HG02840 (cell line): ENCODE results near the gene SIGLEC11.
"Not testable (repeated sequence)": the region's sequence is repeated elsewhere in the genome, so short reads cannot be mapped to it uniquely, and the experiment has no call there.

Experiments
- ATAC-seq: cut with Tn5 transposase; IDR thresholded peaks from one replicate; pipeline ENCODE4 v1.9.1; 2021; ENCODE audit warnings: mild to moderate bottlenecking, moderate library complexity, moderate number of reproducible peaks; ENCODE audit not compliant: unreplicated experiment, low FRiP score

Gene SIGLEC11

DNA sequence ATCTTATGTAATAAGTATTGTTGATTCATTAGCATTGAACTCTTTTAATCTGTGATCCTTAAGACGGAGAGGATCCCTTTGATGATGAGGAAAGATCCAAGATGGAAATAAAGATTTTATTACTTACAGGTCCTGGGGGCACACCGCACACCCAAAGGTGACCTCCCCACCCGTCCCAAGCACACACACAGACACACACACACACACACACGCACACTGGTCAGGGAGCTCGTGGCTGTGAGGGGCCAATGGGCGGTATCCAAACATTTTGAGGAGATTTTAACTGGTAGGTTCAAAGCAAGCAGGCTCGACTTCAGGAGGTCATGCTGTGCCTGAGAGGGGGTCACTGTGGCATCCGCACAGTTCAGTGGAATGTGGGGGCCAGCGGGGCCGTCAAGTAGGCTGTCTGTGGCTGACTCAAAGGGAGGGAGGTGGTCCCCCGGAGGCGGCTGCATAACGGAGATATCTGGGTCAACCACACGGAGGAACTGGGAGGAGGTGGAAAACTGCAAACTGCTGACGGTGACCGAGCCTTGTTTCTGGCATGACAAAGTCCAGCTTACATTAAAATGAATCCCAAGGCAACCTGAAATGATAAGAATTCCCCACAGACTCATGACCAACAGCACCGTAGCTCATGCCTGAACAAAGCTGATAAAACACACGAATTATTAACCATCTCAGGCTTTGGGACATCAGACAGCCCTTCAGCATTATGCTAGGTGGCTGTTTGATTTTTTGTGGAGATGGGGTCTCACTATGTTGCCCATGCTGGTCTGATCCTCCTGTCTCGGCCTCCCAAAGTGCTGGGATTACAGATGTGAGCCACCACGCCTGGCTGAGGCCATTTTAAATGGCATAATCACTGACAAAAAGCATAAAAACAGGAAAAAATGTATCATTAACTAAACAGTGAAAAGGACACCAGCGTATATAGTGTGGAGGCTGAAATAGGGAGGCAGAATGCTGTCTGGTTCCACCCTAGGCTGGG is 20.9 kb upstream of the SIGLEC11 start:
- no peak for ATAC-seq

DNA sequence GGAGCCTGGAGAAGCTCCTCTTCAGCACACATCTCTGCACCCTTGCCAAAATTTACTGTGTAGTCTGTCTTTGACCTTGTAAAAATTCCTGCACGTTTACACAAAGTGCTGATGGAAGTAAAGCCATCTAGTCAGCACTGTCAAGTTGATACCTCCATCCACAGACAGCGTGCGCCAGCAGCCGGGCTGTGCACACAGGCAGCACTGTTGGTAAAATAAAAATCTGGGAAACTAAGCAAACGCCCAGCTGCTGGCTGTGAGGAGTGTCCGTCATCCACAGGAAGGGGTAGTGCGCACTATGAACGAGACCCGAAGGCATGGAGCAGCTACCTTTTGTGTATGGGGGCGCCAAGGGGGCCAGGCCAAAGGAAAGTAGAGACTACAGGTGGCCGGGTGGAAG is 17.4 kb upstream of the SIGLEC11 start:
- no peak for ATAC-seq

DNA sequence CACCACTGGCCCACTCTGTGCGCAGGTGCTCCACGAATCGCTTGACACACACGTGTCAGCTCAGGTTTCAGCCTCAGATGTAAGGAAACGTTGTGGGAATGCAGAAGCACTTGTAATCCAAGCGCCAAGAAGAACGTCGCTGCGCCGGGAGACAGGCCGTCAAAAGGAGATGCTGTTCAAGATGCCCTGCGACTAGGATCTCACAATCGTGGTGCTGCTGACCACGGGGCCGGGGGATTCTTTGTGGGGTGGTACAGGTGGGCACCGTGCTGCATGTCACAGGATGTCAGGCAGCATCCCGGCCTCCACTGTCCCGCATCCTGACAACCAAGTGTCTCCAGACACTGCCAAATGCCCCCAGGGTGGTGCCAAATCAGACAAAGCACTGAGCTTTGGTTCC is 16.9 kb upstream of the SIGLEC11 start:
- ATAC-seq = no peak

DNA sequence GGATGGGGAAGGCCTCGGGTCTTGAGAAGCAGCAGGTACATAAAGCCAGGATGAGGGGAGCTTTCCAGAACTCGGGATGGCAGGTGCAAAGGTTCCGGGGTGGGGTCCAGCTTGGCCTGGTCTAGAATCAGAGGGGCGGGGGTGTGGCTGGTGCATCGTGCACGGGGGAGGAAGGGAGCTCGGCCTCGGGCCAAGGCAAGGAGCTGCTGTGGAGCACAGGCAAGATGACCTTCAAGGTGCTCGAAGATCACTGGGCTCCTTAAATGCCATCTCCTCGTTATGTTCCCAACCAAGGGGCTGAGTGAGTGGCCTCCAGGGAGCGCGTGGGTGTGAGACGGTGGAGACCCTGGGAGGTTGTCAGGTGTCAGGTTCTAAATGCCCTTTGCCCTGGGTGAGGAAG is 16.1 kb upstream of the SIGLEC11 start:
- ATAC-seq = no peak

DNA sequence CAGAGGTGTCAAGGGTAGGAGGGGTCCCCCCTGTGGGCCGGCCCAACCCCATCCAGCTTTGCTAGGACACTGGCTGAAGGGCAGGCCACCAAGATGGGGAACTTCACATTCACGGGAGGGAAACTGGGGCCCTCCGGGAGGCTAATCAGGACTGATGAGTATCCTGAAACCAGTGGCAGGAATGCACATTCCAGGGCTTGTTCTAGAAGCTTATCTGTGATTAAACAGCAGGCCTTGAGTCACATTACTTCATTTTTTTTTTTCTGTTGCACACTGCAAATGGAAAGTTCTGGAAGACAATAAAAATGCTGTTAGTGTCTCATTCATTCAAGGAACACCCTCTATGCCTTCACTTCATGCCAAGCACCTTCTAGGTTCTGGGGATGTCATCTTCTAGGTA is 15.5 kb upstream of the SIGLEC11 start:
- no peak for ATAC-seq

DNA sequence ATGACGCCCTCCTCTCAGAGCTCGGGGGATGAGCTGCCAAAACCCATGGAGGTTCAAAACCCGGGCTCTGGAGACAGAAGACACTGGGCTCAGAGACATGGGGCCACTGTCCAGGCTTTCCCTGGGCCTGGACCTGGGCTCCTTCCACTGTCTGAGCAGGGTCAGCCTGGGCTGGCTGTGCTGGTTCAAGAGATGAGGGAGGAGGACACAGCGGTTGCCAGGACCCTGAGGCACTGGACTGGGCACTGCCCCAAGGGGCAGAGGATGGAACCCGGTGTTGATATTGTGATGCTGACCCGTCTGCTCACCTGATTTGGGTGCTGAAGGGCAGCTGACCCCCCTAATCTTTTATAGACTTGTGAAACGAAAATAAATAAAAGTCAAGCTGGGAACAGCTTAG is 14.1 kb upstream of the SIGLEC11 start:
- ATAC-seq = no peak

DNA sequence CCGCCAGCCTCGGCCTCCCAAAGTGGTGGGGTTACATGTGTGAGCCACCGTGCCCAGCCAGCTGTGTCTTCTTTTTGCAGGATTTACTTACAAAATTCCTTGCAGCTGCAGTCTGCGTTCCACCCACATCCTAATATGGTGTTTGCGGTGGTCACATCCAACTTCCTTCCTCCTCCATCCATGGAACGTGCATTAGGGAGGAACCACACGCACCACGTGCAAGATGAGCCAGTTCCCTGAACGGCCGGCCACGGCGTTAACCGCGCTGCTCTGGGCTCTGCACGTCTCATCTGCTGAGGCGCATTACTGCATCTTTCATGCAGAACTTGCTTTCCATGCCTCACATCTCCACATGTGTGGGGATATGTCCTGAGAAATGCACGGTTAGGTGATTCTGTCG is 13.0 kb upstream of the SIGLEC11 start:
- ATAC-seq = no peak

DNA sequence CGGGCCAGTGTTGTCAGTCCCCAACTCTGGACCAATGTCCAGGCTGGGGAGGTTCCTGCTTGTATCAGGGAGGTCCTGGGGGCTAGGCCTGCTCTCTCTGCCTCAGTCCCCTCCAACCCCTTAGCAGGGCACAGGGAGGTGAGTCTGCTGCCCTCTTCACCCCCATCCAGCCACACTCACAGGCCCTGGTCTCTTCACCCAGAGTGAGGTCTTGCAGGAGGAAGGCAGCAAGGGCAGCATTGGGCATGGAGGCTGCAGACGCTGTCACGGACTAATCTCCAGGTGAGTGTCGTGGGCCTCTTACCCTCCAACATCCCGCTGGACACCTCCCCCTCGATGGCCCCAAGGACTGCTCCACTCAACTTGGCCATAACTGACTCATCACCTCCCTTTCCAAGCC is 11.9 kb upstream of the SIGLEC11 start:
- ATAC-seq = no peak

DNA sequence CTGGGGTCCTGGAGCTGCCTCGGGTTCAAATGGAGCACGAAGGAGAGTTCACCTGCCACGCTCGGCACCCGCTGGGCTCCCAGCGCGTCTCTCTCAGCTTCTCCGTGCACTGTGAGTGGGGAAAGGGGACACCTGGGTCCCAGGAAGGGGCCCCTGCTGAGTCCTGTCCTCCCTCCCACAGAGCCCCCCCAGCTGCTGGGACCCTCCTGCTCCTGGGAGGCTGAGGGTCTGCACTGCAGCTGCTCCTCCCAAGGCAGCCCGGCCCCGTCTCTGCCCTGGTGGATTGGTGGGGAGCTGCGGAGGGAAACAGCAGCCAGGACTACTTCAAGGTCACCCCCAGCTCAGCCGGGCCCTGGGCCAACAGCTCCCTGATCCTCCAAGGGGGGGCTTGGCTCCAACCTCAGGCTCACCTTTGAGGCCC is 11.0 kb upstream of the SIGLEC11 start:
- ATAC-seq = no peak

DNA sequence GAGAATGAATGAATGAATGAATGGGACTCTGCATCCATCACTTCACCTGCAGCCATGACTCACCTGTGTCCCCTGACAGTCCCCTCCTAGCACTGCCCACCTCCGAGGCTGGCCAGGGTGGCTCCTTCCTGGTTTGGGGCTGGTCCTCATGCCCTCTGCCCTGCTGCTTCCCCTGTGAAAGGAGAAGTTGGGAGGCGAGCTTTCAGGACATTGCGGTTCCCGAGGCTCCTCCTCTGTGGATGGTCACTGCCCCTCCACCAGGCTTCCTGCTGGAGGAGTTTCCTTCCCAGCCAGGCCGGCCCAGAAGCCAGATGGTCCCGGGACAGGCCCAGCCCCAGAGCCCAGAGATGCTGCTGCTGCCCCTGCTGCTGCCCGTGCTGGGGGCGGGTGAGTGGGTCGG is 8.4 kb upstream of the SIGLEC11 start:
- not testable (repeated sequence) for ATAC-seq

DNA sequence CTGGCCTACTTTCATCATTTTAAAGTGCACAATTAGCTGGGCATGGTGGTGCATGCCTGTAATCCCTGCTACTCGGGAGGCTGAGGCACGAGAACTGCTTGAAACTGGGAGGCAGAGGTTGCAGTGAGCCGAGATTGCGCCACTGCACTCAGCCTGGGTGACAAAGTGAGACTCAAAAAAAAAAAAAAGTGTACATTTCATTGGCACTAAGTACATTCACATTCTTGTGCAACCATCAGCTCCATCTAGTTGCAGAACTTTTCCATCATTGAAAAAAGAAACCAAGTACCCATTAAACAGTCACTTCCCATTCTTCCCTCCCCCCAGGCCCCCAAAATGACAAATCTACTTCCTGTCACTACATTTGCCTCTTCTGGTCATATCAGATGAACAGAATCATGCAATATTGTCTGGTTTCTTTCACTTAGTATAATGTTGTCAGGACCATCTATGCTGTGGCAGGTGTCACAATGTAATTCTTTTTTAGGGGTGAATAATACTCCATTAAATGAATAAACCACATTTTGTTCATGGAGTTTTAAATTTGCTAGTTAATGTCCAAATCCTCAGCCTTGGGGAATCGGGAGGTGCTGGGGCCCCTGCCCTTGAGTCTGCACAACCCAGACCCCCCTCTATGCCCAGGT is 7.4 kb upstream of the SIGLEC11 start:
- ATAC-seq = no peak

DNA sequence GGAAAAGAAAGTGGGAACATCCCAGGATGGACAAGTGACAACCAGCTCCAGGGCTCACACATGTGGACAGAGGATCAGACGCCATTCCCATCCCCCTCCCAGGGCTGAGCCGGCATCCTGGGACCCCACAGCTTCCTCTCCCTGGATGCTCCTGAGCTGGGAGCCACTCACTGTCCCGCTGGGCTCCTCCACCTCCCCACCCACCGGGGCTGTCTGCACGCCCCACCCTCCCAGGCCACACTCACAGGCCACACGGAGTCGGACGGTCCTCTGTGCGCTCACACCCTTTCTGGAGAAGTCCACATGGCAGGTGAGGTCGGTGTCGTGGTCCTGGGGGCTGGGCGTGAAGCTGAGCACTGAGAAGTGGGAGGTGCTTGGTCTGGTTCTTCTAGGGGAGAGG is 1.1 kb downstream of the SIGLEC11 start:
- ATAC-seq = not testable (repeated sequence)

DNA sequence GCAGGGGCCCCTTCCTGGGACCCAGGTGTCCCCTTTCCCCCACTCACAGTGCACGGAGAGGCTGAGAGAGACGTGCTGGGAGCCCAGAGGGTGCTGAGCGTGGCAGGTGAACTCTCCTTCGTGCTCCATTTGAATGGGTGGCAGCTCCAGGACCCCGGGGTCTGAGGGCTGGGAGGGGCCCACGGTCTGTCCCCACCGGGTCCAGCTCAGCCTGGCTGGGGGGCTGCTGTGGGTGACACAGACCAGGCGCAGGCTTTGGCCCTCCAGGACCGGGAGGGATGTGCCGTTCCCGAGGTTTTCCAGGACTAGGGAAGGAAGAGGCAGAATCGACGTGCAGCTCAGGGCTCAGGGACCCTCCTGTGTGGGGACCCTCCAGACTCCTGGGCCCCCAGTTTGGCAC is 2.4 kb downstream of the SIGLEC11 start:
- not testable (repeated sequence) for ATAC-seq

DNA sequence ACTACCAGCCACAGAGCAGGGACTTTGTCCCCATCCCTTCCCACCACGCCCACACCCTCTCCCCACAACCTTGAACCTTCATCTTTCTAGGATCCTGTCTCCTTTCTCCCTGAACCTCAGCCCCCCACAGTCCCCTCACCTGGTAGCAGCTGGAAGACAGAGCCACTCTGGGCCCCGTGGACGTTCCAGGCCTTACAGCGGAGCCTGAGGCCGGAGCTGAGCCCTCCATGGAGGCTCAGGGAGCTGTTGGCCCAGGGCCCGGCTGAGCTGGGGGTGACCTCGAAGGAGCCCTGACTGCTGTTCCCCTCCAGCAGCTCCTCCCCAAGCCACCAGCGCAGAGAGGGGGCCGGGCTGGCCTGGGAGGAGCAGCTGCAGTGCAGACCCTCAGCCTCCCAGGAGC is 2.8 kb downstream of the SIGLEC11 start:
- ATAC-seq = not testable (repeated sequence)

DNA sequence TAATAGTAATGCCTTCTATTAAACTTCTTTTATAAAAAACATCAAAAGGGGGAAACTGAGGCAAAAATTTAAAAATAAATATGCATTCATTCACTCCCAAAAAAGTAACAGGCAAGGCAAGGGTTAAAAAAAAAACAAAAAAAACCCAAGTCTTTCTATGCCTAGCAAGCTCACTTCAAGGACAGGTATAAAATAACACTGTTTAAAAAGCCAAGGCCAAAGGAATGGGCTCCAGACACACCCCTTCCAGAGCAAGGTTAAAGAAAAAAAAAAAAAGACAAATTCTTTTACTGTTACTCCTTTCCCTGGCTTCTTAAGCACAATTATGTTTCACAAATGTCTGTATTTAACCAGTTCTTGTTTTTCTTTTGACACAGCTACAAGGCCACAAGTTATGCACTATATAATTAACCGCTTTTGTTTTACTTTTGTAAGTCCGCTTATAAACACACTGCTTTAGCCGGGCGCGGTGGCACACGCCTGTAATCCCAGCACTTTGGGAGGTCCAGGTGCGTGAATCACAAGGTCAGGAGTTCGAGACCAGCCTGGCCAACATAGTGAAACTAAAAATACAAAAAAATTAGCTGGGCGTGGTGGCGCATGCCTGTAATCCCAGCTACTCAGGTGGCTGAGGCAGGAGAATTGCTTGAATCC is 3.6 kb downstream of the SIGLEC11 start:
- ATAC-seq = no peak

DNA sequence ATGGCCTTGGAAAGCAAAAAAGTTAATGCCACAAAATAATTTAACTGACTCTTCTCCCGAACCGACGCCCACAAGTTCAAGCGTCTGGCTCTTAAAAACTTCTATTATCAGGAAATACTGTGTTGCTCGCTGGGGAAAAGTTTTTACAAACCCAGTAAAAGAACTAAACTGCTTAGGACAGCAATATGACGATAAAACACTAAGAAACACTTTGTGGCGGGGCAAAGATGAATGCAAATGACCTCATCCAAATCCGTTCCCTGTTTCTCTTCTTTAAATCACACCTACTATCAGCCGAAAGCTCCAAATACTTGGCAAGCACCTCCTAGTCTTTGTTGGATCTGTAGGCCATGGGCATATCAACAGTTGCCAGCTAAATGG is 4.9 kb downstream of the SIGLEC11 start:
- ATAC-seq = no peak

DNA sequence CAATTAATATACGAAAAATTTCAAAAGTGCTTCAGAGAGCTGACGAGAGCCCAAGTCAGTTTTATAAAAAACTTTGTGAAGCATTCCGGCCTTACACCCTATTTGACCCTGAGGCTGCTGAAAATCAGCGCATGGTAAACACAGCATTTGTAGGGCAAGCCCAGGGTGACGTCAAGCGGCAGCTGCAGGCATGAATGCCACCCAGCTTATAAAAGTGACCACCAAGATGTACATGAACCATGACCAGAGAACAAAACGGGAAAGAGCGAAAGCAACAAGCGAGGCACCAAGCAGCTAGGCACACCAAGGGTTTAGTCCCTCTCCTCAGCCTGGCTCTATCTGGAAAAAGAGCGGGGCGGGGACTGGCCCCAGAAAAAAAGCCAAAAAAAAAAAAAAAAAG is 6.0 kb downstream of the SIGLEC11 start:
- no peak for ATAC-seq

DNA sequence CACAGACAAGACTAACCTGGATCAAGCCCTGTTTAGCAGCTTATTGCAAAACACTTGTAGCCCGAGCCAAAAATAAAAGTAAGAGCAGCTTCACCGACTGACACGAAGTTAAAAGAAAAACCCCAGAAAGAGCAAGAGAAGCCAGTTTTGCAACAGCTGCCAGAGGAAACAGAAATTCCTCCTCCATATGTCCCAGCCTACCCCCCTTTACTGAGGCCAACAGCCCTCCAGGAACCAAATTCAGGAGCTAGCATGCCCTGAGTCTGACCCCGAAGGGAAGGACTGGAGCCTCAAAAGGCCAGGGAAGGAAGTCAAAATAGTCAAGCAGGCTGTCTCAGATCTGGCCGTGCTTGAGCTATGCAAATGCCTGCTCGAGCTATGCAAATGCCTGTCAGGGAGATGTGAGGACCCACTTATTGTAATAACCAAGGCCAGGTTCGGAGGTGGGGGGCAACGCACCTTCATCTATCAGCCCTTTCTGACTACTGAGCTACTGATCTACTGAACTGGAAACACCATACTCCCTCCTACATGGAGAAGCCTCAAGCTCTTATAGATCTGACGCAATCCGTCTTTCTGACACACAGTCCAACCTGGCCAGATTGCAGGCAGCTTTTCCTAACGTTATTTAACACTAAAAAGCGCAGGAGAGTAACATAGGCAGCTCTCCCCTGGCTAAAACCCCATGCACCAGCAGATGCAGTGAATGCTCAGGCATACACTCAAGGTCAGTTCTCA is 6.7 kb downstream of the SIGLEC11 start:
- no peak for ATAC-seq

DNA sequence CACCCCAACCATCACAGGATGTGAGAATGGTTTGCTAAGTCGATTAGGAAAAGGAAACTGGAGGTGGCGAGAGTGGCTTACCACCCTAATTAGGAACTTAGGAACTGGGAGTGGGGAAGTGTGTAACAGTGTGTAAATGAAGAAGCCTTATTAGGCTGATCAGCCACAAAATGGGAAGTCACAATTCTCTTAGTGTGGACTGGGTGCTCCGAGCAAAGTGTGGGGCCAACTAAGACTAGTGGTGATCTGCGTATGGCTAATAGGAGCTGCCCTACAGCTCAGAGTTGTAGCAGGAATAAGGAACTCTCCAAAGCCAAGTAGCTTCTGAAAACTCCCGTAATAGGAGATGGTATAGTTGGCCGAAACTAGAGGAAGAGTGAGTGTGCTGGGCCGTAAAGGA is 7.6 kb downstream of the SIGLEC11 start:
- ATAC-seq = no peak

DNA sequence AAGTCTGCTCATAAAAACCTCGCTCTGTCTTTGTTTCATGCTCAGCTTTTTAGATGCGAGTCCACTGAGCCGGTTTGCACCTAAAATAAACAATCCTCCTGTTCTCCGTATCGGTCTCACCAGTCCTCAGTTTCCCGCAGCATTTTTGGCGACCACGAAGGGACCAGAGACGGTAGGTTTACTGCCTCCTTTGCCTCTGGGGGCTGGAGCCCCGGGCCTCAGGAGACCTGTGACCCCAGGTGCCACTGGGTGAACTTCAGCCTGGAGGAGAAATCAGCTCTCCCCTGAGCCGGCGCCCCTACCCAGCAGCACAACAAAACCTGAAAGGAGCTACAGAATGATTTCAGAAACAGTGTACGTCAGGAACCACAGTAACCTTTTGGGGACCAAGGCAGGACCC is 8.1 kb downstream of the SIGLEC11 start:
- no peak for ATAC-seq

DNA sequence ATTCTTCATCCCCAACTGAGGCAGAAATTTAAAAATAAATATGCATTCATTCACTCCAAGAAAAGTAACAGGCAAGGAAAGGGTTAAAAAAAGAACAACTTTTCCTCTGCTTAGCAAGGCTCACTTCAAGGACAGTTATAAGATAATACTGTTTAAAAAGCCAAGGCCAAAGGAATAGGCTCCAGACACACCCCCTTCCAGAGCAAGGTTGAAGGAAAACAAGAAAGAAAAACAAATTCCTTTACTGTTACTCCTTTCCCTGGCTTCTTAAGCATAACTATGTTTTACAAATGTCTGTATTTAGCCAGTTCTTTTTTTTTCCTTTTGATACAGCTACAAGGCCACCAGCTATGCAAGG is 8.5 kb downstream of the SIGLEC11 start:
- no peak for ATAC-seq
